GM23248 (cell line): ENCODE data around the gene TRDN.

ENCODE experiments used
- EZH2 ChIP-seq: fragments of 200-600 bp; sonication (generic); IDR thresholded peaks from 2 replicates; pipeline ENCODE4 v1.6.1; 2018; ENCODE audit warnings: antibody characterized with exemption, mild to moderate bottlenecking; ENCODE audit not compliant: insufficient read depth, poor library complexity, severe bottlenecking
- EZH2phosphoT487 ChIP-seq: fragments of 200-600 bp; sonication (generic); IDR thresholded peaks from 2 replicates; pipeline ENCODE4 v1.6.1; 2018; ENCODE audit warnings: antibody characterized with exemption, moderate library complexity, mild to moderate bottlenecking, low read depth; ENCODE audit not compliant: insufficient read depth

- TF ChIP-seq EZH2, result no peak
- TF ChIP-seq EZH2phosphoT487, result no peak
These were observed 2.1 kb upstream of the TRDN start for GRCh38 chr6:123638865-123639264.
